Motor neuron (in vitro differentiated cells): ENCODE measurements around the gene ASGR1. TPM values are rescaled to one million over a fixed set of nuclear protein-coding genes. Genes with fewer than 3 reads are reported as not detected.

Experiments used
- total RNA-seq, 8 experiments: library from RNA; unstranded; fragments of 300-600 nt; gene quantifications; 2 replicates each; pipeline versions ENCODE4 v1.2.3 to v1.2.4, GENCODE V29; 2022

ASGR1 gene
- total RNA-seq, 8 experiments from 2014 or later = 1.4 to 26.7 (median 10.1) TPM

Other genes starting within 250 kb of the ASGR1 start
- 1 to 10 TPM in 2 of 8 experiments, under 1 TPM in 4, not detected in 2; 0.23 to 1.6 (median 0.37) TPM for gene ALOX12, start 183.3 kb downstream of the ASGR1 start, total RNA-seq
- 100 to 1,000 TPM; 127 to 314 (median 229) TPM for gene RNASEK, start 166.7 kb downstream of the ASGR1 start, total RNA-seq
- gene BCL6B, start 156.3 kb downstream of the ASGR1 start, total RNA-seq = 1 to 10 TPM in 1 of 8 experiments, under 1 TPM in 6, not detected in 1; 0.05 to 1.5 (median 0.58) TPM
- 1 to 10 TPM in 5 of 8 experiments, under 1 TPM in 3; 0.61 to 2.7 (median 1.1) TPM for gene SLC16A13, start 143.4 kb downstream of the ASGR1 start, total RNA-seq
- 1 to 10 TPM in 2 of 8 experiments, under 1 TPM in 6; 0.17 to 1.9 (median 0.34) TPM for gene SLC16A11, start 135.3 kb downstream of the ASGR1 start, total RNA-seq
- gene CLEC10A, start 99.1 kb downstream of the ASGR1 start, total RNA-seq = under 1 TPM in 3 of 8 experiments, not detected in 5; 0.09 to 0.38 (median 0.36) TPM
- under 1 TPM in 3 of 8 experiments, not detected in 5; 0.11 to 0.51 (median 0.49) TPM for gene ASGR2, start 64.5 kb downstream of the ASGR1 start, total RNA-seq
- 10 to 100 TPM in 7 of 8 experiments, 1 to 10 TPM in 1; 5.6 to 91.4 (median 42.6) TPM for gene DLG4, start 40.5 kb upstream of the ASGR1 start, total RNA-seq
- 100 to 1,000 TPM in 7 of 8 experiments, 10 to 100 TPM in 1; 77.7 to 513 (median 215) TPM for gene ACADVL, start 40.6 kb upstream of the ASGR1 start, total RNA-seq
- gene DVL2, start 55.1 kb upstream of the ASGR1 start, total RNA-seq = 10 to 100 TPM; 31.3 to 63.1 (median 40.6) TPM
- gene PHF23, start 60.1 kb upstream of the ASGR1 start, total RNA-seq = 10 to 100 TPM; 25.2 to 63.1 (median 49.4) TPM
- gene GABARAP, start 63.1 kb upstream of the ASGR1 start, total RNA-seq = 100 to 1,000 TPM; 336 to 734 (median 573) TPM
- 10 to 100 TPM; 36.5 to 94.1 (median 56.7) TPM for gene CTDNEP1, start 72.4 kb upstream of the ASGR1 start, total RNA-seq
- 10 to 100 TPM; 30.5 to 62.7 (median 51.5) TPM for gene ELP5, start 72.8 kb upstream of the ASGR1 start, total RNA-seq
- gene CLDN7, start 83.1 kb upstream of the ASGR1 start, total RNA-seq = 1 to 10 TPM in 4 of 8 experiments, under 1 TPM in 4; 0.32 to 3.7 (median 0.99) TPM
- gene SLC2A4, start 102.3 kb upstream of the ASGR1 start, total RNA-seq = 1 to 10 TPM in 1 of 8 experiments, under 1 TPM in 7; 0.20 to 1.4 (median 0.38) TPM
- 1 to 10 TPM in 3 of 8 experiments, under 1 TPM in 5; 0.09 to 2.4 (median 0.51) TPM for gene YBX2, start 115.3 kb upstream of the ASGR1 start, total RNA-seq
- gene EIF5A, start 128.3 kb upstream of the ASGR1 start, total RNA-seq = 100 to 1,000 TPM; 104 to 785 (median 231) TPM
- gene GPS2, start 136.0 kb upstream of the ASGR1 start, total RNA-seq = 10 to 100 TPM; 35.1 to 61.1 (median 52.0) TPM
- 10 to 100 TPM; 11.4 to 44.6 (median 27.1) TPM for gene NEURL4, start 150.0 kb upstream of the ASGR1 start, total RNA-seq
- 10 to 100 TPM in 6 of 8 experiments, 1 to 10 TPM in 2; 4.9 to 36.4 (median 11.4) TPM for gene ACAP1, start 157.2 kb upstream of the ASGR1 start, total RNA-seq
- gene KCTD11, start 172.8 kb upstream of the ASGR1 start, total RNA-seq = 10 to 100 TPM in 1 of 8 experiments, 1 to 10 TPM in 7; 4.0 to 14.5 (median 6.1) TPM
- under 1 TPM in 6 of 8 experiments, not detected in 2; 0.11 to 0.57 (median 0.32) TPM for gene TMEM95, start 175.8 kb upstream of the ASGR1 start, total RNA-seq
- gene TNK1, start 201.7 kb upstream of the ASGR1 start, total RNA-seq = 1 to 10 TPM; 1.3 to 8.6 (median 2.4) TPM
- gene PLSCR3, start 215.2 kb upstream of the ASGR1 start, total RNA-seq = 10 to 100 TPM in 4 of 8 experiments, 1 to 10 TPM in 4; 3.8 to 24.8 (median 12.4) TPM
- 100 to 1,000 TPM in 7 of 8 experiments, 10 to 100 TPM in 1; 50.7 to 141 (median 111) TPM for gene TMEM256, start 224.7 kb upstream of the ASGR1 start, total RNA-seq
- 10 to 100 TPM in 7 of 8 experiments, 1 to 10 TPM in 1; 3.7 to 27.8 (median 18.1) TPM for gene NLGN2, start 228.5 kb upstream of the ASGR1 start, total RNA-seq
- under 1 TPM in 1 of 8 experiments, not detected in 7; 1.00 TPM for gene SPEM1, start 241.0 kb upstream of the ASGR1 start, total RNA-seq
- gene SPEM2, start 246.2 kb upstream of the ASGR1 start, total RNA-seq = under 1 TPM in 3 of 8 experiments, not detected in 5; 0.24 to 0.43 (median 0.40) TPM
- gene SPEM3, start 249.5 kb upstream of the ASGR1 start, total RNA-seq = 1 to 10 TPM in 1 of 8 experiments, under 1 TPM in 5, not detected in 2; 0.13 to 1.0 (median 0.32) TPM